Suprapubic skin (tissue), 3 donors: ENCODE data around the gene SIGLEC12.

ENCODE experiments used
- POLR2A ChIP-seq, 2 donors: fragments of 450-650 bp; IDR thresholded peaks; one replicate each; pipeline ENCODE4 v1.6.1; 2017; ENCODE audit warnings: antibody characterized with exemption in 2 of 2, mild to moderate bottlenecking in 2 of 2, moderate library complexity in 2 of 2
- TF ChIP-seq, protein P1 (sequence below), 2 donors: fragments of 200-600 bp in 1 of 2; fragments of 450-650 bp in 1 of 2; sonication (generic) in 1 of 2; IDR thresholded peaks; one replicate each; pipeline ENCODE4 v1.5.1; 2016 to 2019; ENCODE audit warnings: antibody characterized with exemption in 2 of 2, mild to moderate bottlenecking in 1 of 2, moderate library complexity in 1 of 2

DNA sequence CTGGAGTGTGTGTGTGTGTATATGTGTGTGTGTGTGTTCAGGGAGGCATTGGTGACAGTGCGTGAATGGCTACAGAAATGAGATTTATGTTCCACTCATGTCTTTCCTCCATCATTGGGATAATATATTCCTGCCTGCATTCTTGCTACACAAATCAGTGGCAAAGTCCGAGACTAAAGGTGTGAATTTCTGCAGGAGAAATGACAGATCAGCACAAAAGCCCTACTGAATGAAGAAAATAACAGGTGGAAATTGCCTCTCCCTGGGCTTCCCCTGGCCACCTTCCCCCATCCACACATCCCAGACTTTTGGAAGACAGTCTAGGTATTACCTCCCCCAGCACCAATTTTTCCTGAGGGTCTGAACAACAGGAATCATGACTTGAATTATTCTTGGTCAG, 19.8 kb upstream of the SIGLEC12 start:
- TF ChIP-seq, protein P1, sequence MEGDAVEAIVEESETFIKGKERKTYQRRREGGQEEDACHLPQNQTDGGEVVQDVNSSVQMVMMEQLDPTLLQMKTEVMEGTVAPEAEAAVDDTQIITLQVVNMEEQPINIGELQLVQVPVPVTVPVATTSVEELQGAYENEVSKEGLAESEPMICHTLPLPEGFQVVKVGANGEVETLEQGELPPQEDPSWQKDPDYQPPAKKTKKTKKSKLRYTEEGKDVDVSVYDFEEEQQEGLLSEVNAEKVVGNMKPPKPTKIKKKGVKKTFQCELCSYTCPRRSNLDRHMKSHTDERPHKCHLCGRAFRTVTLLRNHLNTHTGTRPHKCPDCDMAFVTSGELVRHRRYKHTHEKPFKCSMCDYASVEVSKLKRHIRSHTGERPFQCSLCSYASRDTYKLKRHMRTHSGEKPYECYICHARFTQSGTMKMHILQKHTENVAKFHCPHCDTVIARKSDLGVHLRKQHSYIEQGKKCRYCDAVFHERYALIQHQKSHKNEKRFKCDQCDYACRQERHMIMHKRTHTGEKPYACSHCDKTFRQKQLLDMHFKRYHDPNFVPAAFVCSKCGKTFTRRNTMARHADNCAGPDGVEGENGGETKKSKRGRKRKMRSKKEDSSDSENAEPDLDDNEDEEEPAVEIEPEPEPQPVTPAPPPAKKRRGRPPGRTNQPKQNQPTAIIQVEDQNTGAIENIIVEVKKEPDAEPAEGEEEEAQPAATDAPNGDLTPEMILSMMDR (IDR thresholded peaks at IDR 0.05): no peak
- no peak for TF ChIP-seq POLR2A (IDR thresholded peaks at IDR 0.05)
